K562 treated with DMSO at 1 percent for 24 hours (cell line): ENCODE measurements around the gene LPIN2. TPM values are rescaled to one million over a fixed set of nuclear protein-coding genes. Genes with fewer than 3 reads are reported as not detected.

Source experiments
- total RNA-seq: library from RNA; unstranded; fragments of 300-600 nt; gene quantifications from 2 replicates; pipeline ENCODE4 v1.2.3, GENCODE V29; 2022; ENCODE audit warnings: low read depth; ENCODE audit not compliant: insufficient read depth

Gene LPIN2, protein sequence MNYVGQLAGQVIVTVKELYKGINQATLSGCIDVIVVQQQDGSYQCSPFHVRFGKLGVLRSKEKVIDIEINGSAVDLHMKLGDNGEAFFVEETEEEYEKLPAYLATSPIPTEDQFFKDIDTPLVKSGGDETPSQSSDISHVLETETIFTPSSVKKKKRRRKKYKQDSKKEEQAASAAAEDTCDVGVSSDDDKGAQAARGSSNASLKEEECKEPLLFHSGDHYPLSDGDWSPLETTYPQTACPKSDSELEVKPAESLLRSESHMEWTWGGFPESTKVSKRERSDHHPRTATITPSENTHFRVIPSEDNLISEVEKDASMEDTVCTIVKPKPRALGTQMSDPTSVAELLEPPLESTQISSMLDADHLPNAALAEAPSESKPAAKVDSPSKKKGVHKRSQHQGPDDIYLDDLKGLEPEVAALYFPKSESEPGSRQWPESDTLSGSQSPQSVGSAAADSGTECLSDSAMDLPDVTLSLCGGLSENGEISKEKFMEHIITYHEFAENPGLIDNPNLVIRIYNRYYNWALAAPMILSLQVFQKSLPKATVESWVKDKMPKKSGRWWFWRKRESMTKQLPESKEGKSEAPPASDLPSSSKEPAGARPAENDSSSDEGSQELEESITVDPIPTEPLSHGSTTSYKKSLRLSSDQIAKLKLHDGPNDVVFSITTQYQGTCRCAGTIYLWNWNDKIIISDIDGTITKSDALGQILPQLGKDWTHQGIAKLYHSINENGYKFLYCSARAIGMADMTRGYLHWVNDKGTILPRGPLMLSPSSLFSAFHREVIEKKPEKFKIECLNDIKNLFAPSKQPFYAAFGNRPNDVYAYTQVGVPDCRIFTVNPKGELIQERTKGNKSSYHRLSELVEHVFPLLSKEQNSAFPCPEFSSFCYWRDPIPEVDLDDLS
- 34.4 and 37.7 TPM in 2 replicates for total RNA-seq

GRCh38 chr18:3013024-3013804 is at the start of gene LPIN2:
Gene LPIN2 (minus strand): TSS chr18:3013144. CDS start chr18:2960840, 52,304 bp downstream.

Other genes with a start within 250 kb of the LPIN2 start
- 1.9 and 2.4 TPM in 2 replicates for gene EMILIN2, start 166.1 kb downstream of the LPIN2 start, total RNA-seq
- 1.9 and 2.1 TPM in 2 replicates for gene MYOM1, start 206.8 kb upstream of the LPIN2 start, total RNA-seq
- gene MYL12A, start 234.7 kb upstream of the LPIN2 start, total RNA-seq, result 306 and 338 TPM in 2 replicates
- 264 and 283 TPM in 2 replicates for gene MYL12B, start 249.0 kb upstream of the LPIN2 start, total RNA-seq